Stimulated activated CD4-positive, alpha-beta T cell treated with anti-CD3 and anti-CD28 coated beads, Interleukin-2, amount 100 ng/mL, for 48 hours (primary cell): ENCODE measurements around the gene AKAP4.
A peak's percentile ranks its signal among the peaks of the same experiment; 100 is the strongest.

Experiments
- DNase-seq, 2 donors: peaks; one replicate each; pipeline ENCODE4 v3.0.0-alpha.2; 2020

AKAP4 gene

GRCh38 chrX:50200907-50201306 is at the start of gene AKAP4:
TSS of gene AKAP4 (minus strand) at chrX:50201007. CDS start at chrX:50200889, 118 bp downstream.
- no peak for DNase-seq

GRCh38 chrX:50211510-50211909 is 10.7 kb upstream of the AKAP4 start:
- no peak for DNase-seq

- no peak for DNase-seq
These were observed 5.9 kb upstream of the AKAP4 start for GRCh38 chrX:50206753-50207152.

GRCh38 chrX:50204364-50204899 is 3.6 kb upstream of the AKAP4 start, which contains the start of gene CCNB3:
TSS of gene CCNB3 (plus strand) at chrX:50204765. CDS start at chrX:50285164, 80,399 bp downstream.
- DNase-seq: peak; percentile 40 to 56

- no peak for DNase-seq
These were observed 1.7 kb upstream of the AKAP4 start for GRCh38 chrX:50202539-50202938.

- DNase-seq: no peak
These were observed 2.5 kb downstream of the AKAP4 start for GRCh38 chrX:50198348-50198747.

- no peak for DNase-seq
These were observed 11.8 kb downstream of the AKAP4 start for GRCh38 chrX:50188859-50189600.

- no peak for DNase-seq
These were observed 16.9 kb downstream of the AKAP4 start for GRCh38 chrX:50183891-50184290.

- no peak for DNase-seq
These were observed 20.5 kb downstream of the AKAP4 start for GRCh38 chrX:50180073-50180940.

GRCh38 chrX:50169717-50170116 is 31.1 kb downstream of the AKAP4 start:
- DNase-seq: no peak

- no peak for DNase-seq
These were observed 32.5 kb downstream of the AKAP4 start for GRCh38 chrX:50168241-50168687.

GRCh38 chrX:50167366-50167765 is 33.4 kb downstream of the AKAP4 start:
- no peak for DNase-seq

- DNase-seq: no peak
These were observed 35.1 kb downstream of the AKAP4 start for GRCh38 chrX:50165727-50166126.

- DNase-seq: no peak
These were observed 39.7 kb downstream of the AKAP4 start for GRCh38 chrX:50161127-50161526.

- DNase-seq: no peak
These were observed 42.2 kb downstream of the AKAP4 start for GRCh38 chrX:50158593-50158992.

GRCh38 chrX:50157545-50158135 is 43.2 kb downstream of the AKAP4 start:
- DNase-seq: no peak

GRCh38 chrX:50154429-50154828 is 46.4 kb downstream of the AKAP4 start:
- DNase-seq: no peak

GRCh38 chrX:50152456-50152855 is 48.4 kb downstream of the AKAP4 start:
- no peak for DNase-seq

- DNase-seq: no peak
These were observed 52.8 kb downstream of the AKAP4 start for GRCh38 chrX:50147972-50148371.
